Measurements from ENCODE around the gene SMAD4.

DNA sequence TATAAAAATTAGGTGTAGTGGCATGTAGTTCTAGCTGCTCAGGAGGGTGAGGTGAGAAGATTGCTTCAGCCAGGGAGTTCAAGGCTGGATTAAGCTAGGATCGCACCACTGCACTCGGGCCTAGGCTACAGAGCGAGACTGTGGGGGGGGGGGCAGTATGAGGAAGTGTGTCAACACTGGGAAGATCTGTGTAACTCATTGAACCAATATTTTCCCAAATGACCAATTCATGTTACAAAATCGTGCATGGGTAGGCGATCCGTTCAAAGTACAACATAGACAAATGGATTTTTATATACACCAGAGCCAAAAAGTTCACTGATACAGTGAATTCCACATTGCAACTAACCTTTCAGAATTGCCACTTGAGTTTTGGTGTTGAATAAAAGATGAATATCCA lies 8.1 kb downstream of the SMAD4 start:
- TF ChIP-seq CTCF (IDR thresholded peaks at IDR 0.05 in 8 of 11, conservative IDR thresholded peaks at IDR 0.05 in 3 of 11) (no peak), POLR2A (IDR thresholded peaks at IDR 0.05) (no peak), POLR2AphosphoS5 (IDR thresholded peaks at IDR 0.05) (no peak)
